AG10803 (cell line): ENCODE measurements around the gene MARCHF2.
A peak's percentile ranks its signal among the peaks of the same experiment; 100 is the strongest.

Source experiments
- DNase-seq: peaks from one replicate; pipeline ENCODE4 v3.0.0; 2010; ENCODE audit warnings: low read depth
- H3K4me3 ChIP-seq: 2 replicates; pipeline ENCODE4 v1.5.1; 2011; ENCODE audit warnings: mild to moderate bottlenecking, low read length, control low read depth
- TF ChIP-seq, protein P1 (sequence below): conservative IDR thresholded peaks from 2 replicates; pipeline ENCODE4 v1.5.1; 2011; ENCODE audit warnings: mild to moderate bottlenecking, low read length, control low read depth, inconsistent platforms

The MARCHF2 gene

GRCh38 chr19:8468124-8468523, 55.0 kb downstream of the MARCHF2 start:
- TF ChIP-seq, protein P1, sequence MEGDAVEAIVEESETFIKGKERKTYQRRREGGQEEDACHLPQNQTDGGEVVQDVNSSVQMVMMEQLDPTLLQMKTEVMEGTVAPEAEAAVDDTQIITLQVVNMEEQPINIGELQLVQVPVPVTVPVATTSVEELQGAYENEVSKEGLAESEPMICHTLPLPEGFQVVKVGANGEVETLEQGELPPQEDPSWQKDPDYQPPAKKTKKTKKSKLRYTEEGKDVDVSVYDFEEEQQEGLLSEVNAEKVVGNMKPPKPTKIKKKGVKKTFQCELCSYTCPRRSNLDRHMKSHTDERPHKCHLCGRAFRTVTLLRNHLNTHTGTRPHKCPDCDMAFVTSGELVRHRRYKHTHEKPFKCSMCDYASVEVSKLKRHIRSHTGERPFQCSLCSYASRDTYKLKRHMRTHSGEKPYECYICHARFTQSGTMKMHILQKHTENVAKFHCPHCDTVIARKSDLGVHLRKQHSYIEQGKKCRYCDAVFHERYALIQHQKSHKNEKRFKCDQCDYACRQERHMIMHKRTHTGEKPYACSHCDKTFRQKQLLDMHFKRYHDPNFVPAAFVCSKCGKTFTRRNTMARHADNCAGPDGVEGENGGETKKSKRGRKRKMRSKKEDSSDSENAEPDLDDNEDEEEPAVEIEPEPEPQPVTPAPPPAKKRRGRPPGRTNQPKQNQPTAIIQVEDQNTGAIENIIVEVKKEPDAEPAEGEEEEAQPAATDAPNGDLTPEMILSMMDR, result no peak
- DNase-seq, result no peak
- no peak overlapping the region for H3K4me3 ChIP-seq

DNA sequence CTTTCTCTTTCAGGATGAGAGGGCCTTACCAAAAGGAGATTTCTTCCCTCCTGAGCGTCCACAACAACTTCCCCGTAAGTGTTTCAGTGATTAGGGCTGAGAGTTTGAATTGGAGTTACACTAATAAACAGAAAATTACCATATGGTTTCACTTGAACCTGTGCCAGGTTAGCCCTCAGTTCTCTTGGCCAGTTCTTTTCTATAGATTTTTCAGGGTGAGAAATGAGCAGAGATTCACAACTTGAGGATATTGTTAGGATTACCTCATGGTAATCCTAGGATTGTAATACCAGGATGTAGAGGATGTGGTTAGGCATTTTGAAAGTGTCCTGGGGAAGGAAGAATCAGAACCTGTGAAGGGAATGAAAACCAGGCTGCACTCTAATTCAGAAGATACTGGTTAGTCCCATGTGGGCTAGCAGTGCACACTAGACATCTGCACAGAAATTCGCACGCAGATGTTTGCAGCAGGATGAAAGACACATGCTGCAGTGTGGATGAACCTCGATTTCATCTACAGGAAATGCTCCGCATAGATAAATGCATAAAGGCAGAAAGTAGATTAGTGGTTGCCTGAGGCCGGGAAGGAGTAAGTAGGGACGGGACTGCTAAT, 55.8 kb downstream of the MARCHF2 start:
- no peak overlapping the region for H3K4me3 ChIP-seq
- DNase-seq, result peak; percentile 63
- TF ChIP-seq, protein P1, result no peak

DNA sequence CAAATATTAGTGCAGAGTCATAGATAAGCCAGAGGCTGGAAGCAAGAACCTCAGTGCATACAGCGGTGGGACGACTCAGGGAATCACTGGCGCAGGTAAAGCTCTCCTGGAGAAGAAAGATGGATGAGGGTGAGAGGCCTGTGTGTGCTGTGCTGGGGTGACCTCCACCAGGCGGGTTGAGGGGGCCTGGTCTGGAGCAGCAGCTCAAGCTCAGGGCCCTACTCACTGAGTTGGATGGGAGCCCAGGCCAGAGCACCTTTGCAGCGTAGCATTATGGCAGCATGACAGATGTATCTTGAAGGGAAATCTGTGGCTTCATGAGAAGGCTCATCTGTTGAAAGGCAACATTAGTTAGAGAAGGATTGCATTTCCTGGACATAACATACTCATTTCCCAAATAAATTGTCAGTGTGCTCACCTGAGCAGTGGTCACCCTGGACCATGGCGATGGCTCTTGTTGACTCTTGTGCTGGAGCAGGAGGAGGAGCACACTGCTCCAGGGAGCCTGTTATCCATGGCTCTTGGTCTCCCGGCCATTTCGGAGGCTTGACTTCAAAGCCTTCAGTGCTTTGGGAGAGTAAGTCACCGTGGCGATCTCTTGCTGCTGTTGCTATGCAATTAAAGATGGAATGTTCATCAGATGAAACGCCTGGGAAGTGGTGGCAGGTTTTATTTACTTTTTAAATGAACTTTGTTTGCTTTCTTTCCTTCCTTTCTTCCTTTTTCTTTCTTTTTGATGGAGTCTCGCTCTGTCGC, 56.7 kb downstream of the MARCHF2 start:
- DNase-seq, result no peak
- H3K4me3 ChIP-seq, result no peak overlapping the region
- TF ChIP-seq, protein P1, result no peak

DNA sequence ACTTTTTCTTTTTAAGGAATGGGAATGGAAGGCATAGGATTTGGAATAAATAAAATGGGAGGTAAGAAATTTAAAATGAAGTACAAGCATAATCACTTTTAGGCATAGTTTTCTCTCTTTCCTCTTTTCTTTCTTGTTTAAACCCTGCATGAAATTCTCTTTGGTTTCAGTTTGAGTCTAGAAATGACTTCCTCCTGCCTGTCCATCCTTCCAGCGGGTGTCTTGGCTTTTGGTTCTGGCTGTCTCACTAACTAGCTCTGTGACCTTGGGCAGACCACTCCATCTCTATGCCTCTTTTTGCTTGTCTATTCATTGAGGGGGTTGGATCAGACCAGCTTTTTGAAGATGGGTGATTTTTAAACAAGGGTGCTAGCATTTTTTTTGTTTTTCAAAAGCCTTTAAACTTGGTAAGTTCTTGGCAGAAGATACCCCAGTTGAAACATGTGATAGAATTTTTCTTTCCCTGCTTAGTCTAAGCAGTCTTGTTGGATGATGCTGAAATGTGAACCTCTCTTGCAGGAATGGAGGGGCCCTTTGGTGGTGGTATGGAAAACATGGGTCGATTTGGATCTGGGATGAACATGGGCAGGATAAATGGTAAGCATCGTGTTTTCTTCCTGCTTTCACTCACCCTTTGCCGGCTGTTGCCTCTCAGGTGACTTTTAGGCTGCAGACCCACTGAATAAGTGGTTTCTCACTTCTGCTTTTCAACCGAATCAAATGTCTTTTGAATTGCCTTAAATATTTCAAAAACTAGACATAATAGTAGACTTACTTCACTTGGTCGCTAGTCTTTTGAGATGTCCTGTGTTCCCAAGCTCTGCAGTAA, 60.8 kb downstream of the MARCHF2 start:
- DNase-seq, result no peak
- TF ChIP-seq, protein P1, result no peak
- H3K4me3 ChIP-seq, result no peak overlapping the region

GRCh38 chr19:8475005-8475404, 61.9 kb downstream of the MARCHF2 start:
- DNase-seq, result no peak
- TF ChIP-seq, protein P1, result no peak
- H3K4me3 ChIP-seq, result no peak overlapping the region

DNA sequence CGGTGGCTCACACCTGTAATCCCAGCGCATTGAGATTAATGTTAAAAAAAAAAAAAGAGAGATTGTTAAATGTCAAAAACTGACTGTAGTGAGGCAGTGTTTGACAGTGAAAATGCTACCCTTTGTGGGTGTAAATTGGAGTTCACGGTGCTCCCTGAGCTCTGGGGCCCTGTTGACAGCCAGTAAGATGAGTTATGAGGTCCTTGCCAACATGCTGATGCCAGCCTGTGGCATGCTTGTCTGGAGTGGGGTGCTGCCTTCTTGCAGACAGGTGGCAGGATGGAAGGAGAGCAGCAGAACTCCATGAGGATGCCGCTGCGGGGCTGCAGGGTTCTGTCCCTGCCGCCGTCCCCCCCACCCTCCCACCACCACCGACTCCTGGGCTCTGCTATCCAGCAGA, 63.4 kb downstream of the MARCHF2 start:
- no peak for DNase-seq
- H3K4me3 ChIP-seq, result no peak overlapping the region
- TF ChIP-seq, protein P1, result no peak
